Measurements from ENCODE around the gene FXYD1. TPM values are rescaled to one million over a fixed set of nuclear protein-coding genes. Genes with fewer than 3 reads are reported as not detected.
A peak's percentile ranks its signal among the peaks of the same experiment; 100 is the strongest.

Gene FXYD1
- total RNA-seq, 2 experiments from 2014 or later: 2.3 to 2.8 TPM

DNA sequence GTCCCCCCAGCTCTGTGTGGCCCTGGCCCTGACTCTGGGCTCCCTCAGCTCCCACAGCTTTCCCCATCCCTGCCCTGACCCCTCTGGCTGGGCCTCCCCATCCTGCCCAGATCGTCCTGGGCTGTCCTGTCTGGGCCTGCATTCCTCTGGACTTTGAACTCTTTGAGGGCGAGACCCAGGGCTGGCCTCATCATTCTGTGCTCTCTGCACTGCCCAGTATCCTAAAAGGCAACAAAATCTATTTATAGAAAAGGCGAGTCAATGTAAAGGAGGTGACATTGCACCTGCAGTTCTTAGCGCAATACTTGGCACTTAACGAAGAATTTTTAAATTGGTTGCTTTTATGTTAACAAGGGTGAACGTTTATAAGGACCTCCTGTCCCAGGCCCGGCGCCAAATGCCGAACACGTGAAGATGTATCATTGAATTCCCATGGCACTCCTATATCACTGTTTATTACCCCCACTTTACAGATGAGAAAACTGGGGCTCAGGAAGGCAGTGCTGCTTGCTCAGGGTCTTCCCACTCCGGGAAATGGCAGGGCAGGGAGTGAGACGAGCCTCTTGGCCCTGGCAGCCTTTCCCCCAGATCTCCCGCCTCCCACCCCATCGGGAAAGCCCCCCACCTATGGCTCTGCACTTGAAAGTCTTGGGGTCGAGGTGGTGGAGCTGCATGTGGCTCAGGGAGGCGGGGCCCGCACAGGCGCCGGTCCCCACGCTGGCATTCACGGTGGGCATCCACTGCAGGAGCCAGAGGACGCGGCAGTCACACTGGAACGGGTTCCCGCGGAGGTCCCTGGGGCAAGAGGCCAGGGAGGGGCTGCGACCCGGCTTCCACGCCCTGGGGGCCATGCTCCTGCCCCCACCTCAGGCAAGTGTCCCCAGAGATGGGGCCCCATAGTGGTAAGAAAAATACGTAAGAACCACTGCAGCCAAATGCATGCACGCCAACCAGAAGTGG, 7.6 kb upstream of the FXYD1 start:
- no peaks in the 10 kb centered on the region for H3K27me3 Mint-ChIP-seq
- H3K36me3 Mint-ChIP-seq: no peaks in the 10 kb centered on the region
- intact Hi-C loops (cut with micrococcal nuclease): no loop called here
- no peak overlapping the region for H3K27ac Mint-ChIP-seq
- H3K9me3 Mint-ChIP-seq: no peaks in the 10 kb centered on the region
- peaks cover 3% of the 10 kb centered on the region for H3K4me1 Mint-ChIP-seq (ENCODE audit: low read depth)
- POLR2A ChIA-PET: no interaction called here
- H3K4me3 Mint-ChIP-seq: no peak overlapping the region
- no peak for DNase-seq
- CTCF ChIA-PET: interaction anchor here (0.8 kb wide), 1 partner anchor 10 kb away, joined by 3 read pairs; no protein-coding TSS in a partner anchor

DNA sequence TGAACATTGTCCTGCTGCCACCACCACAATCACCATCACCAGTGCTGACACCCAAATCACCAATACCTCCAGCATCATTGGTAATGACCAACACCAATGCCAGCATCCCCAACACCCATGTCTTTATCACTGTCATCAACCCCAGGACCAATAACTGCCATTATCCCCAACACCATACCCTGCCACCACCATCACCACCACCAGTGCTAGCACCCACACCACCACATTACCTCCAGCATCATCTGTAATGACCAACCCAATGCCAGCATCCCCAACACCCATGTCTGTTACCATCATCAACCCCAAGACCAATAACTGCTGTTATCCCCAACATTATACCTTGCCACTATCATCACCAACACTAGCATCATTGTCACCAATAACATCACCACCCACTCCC, 6.4 kb upstream of the FXYD1 start:
- Mint-ChIP-seq H3K27ac (no peak overlapping the region), H3K27me3 (no peaks in the 10 kb centered on the region), H3K4me3 (no peak overlapping the region), H3K36me3 (no peaks in the 10 kb centered on the region), H3K9me3 (no peaks in the 10 kb centered on the region), H3K4me1 (ENCODE audit: low read depth) (peaks cover 3% of the 10 kb centered on the region)
- DNase-seq: no peak
- intact Hi-C loops (cut with micrococcal nuclease): no loop called here
- CTCF ChIA-PET: no interaction called here
- POLR2A ChIA-PET: no interaction called here

DNA sequence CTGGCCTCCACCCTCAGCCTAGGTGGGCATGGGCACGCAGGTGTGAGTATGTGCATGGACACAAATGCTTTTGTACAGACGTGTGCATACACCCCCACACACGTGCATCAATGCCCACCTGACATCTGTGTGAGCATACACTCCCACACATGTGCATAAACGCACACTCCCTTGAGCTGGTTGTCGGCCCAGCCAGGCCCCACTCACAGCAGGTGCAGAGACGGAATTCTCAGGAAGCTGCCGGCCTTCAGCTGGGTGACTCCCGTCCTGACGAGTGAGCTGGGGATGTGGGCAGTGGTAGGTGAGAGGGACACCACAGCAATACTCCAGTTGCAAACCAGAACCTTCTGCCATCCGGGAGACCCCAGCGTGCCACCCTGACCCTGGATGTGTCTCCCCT, 4.8 kb upstream of the FXYD1 start:
- Mint-ChIP-seq H3K4me3 (no peak overlapping the region), H3K4me1 (ENCODE audit: low read depth) (peaks cover 3% of the 10 kb centered on the region), H3K27me3 (no peaks in the 10 kb centered on the region), H3K27ac (no peak overlapping the region), H3K9me3 (no peaks in the 10 kb centered on the region), H3K36me3 (no peaks in the 10 kb centered on the region)
- intact Hi-C loops (cut with micrococcal nuclease): no loop called here
- ChIA-PET POLR2A (no interaction called here), CTCF (interaction anchor here (3.2 to 5.5 kb wide), 3 partner anchors 8 to 66 kb away, joined by 16 to 59 read pairs (median 29); no protein-coding TSS in a partner anchor)
- DNase-seq: no peak

DNA sequence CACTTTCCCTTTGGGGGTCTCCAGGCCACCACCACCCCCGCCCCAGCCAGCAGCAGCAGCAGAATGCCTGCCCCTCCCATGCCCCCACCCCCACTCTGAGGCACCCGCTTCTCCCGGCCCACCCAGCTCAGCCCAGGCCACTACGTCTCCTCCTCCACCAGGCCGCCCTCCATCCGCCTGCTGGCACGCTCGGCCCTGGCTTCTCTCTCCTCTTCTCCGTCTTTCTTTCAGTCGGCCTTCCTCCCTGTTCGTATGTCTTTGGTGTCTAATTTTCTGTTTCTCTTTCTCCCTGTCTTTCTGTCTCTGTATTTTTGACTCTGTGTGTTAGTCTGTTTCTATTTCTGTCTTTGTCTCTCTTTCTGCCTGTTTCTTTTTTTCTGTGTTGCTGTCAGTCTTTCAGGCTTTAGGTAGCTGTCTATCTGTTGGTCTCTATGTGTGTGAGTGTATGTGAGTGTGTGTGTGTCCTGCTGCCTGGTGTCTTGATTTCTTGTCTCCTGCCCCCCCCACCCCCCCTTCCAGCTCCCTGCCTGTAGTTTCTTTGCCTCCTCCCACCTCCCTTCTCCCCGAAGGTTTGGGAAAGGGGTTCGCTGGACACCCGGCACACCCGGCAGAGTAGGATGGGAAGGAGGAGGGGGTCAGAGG, 3.9 kb upstream of the FXYD1 start, which contains the start of gene LGI4:
Gene LGI4, minus strand, starts transcription at position 459 of the 642 bp plus-strand sequence. Its CDS starts 379 bp downstream, at position 80.
- Mint-ChIP-seq H3K36me3 (no peaks in the 10 kb centered on the region), H3K4me1 (ENCODE audit: low read depth) (peaks cover 3% of the 10 kb centered on the region)
- CTCF ChIA-PET: interaction anchor here (0.9 to 5.5 kb wide), 12 partner anchors 9 to 117 kb away, joined by 3 to 59 read pairs (median 6); partner anchors contain the start of gene FXYD5

DNA sequence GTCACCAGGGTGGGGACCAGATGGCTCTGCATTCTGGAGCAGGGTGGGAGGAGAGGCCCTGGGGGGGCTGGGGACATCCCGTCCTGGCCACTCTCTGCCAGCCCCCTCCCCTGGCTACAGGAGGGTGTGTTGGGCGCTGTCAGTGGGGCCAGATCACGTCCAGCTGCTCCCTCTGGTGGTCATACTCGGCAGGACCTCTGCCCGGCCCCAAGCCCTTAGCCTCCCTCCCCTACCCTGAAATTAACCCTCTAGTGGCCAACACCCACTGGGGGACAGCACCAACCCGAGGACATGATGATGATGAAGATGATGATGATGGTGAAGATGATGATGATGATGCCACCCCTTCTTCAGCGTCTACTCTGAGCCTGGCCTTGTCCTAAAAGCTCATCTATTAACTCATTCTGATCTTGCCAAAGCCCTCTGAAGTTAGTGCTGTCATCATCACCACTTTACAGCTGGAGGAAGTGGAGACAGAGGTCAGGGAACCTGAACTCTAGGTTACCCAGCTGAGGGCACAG, 3.2 kb upstream of the FXYD1 start:
- no peaks in the 10 kb centered on the region for H3K36me3 Mint-ChIP-seq
- no peaks in the 10 kb centered on the region for H3K9me3 Mint-ChIP-seq
- no peaks in the 10 kb centered on the region for H3K27me3 Mint-ChIP-seq
- no peak overlapping the region for H3K4me3 Mint-ChIP-seq
- H3K27ac Mint-ChIP-seq: no peak overlapping the region
- DNase-seq: peak; percentile 82
- intact Hi-C loops (cut with micrococcal nuclease): loop anchor here (1.0 kb wide), 2 partner anchors 21 to 68 kb away; no protein-coding TSS in a partner anchor
- CTCF ChIA-PET: interaction anchor here (0.6 to 5.5 kb wide), 18 partner anchors 10 to 123 kb away, joined by 3 to 59 read pairs (median 4); partner anchors contain the start of gene FXYD5
- POLR2A ChIA-PET: no interaction called here
- H3K4me1 Mint-ChIP-seq (ENCODE audit: low read depth): peaks cover 3% of the 10 kb centered on the region

More for the DNA sequence above, 3.9 kb upstream of the FXYD1 start, which contains the start of gene LGI4:
- H3K27me3 Mint-ChIP-seq: no peaks in the 10 kb centered on the region
- no peak within 1 kb of the TSS for H3K4me3 Mint-ChIP-seq
- no peaks in the 10 kb centered on the region for H3K9me3 Mint-ChIP-seq
- no peak for DNase-seq
- no peak within 1 kb of the TSS for H3K27ac Mint-ChIP-seq
- intact Hi-C loops (cut with micrococcal nuclease): loop anchor here (1.0 kb wide), 2 partner anchors 20 to 67 kb away; no protein-coding TSS in a partner anchor
- POLR2A ChIA-PET: no interaction called here

DNA sequence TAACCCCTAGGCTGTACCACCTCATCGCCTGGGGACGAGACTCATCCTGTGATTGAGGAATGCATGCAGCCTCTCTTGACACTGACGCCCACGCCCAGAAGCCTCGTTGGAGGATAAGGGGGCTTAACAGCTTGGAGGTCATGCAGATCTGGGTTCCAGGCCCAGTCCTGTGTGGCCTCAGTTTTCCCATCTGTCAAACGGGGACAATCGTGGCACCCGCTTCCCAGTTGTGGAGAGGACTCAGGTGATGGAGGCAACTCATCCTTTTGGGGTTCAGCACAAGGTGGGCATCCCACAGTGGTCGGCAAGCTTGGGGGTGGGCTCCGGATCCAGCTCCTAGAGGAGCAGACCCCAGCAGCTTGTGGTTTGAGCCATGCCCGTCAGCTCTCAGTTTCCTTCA, 2.4 kb upstream of the FXYD1 start:
- POLR2A ChIA-PET: no interaction called here
- no peak overlapping the region for H3K27ac Mint-ChIP-seq

DNA sequence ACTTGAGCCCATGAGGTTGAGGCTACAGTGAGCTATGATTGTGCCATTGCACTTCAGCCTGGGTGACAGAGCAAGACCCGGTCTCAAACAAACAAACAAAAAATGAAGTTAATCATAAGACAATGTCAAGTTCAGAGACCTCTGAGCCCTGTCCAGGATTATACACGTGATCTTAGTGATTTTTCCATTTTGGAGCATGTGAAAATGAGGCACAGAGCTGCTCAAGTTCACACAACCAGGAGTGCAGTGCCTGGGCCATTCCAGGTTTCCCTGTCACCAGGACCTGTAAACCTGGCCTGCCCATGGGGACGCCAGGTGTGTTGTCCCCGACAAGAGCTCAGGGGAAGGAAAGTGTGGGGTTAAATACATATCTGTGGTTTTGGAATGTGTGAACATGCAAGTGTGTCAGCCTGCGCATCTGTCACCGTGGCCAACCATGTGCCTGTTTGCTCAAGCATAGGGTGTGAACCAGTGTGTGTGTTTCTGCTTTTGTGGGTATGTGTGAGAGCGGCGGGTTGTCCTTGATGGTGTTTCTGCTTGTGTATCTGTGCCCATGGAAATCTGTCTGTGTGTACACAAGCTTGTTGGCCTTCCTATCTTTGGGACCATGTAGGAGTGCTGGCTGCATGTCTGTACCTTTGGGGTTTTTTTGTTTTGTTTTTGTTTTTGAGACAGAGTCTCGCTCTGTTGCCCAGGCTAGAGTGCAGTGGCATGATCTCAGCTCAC, 1.5 kb upstream of the FXYD1 start:
- ChIA-PET POLR2A (no interaction called here), CTCF (interaction anchor here (0.5 to 5.5 kb wide), 8 partner anchors 11 to 209 kb away, joined by 3 to 59 read pairs (median 16); no protein-coding TSS in a partner anchor)
- H3K27ac Mint-ChIP-seq: no peak overlapping the region
- DNase-seq: no peak
- H3K27me3 Mint-ChIP-seq: no peaks in the 10 kb centered on the region
- no peaks in the 10 kb centered on the region for H3K36me3 Mint-ChIP-seq
- peaks cover 16% of the 10 kb centered on the region for H3K4me1 Mint-ChIP-seq (ENCODE audit: low read depth)
- no peak overlapping the region for H3K4me3 Mint-ChIP-seq
- intact Hi-C loops (cut with micrococcal nuclease): no loop called here
- H3K9me3 Mint-ChIP-seq: no peaks in the 10 kb centered on the region

More for the DNA sequence above, 2.4 kb upstream of the FXYD1 start:
- CTCF ChIA-PET: interaction anchor here (0.6 to 5.5 kb wide), 16 partner anchors 10 to 92 kb away, joined by 3 to 59 read pairs (median 5); partner anchors contain the start of gene FXYD5
- peaks cover 8% of the 10 kb centered on the region for H3K4me1 Mint-ChIP-seq (ENCODE audit: low read depth)
- H3K36me3 Mint-ChIP-seq: no peaks in the 10 kb centered on the region
- H3K4me3 Mint-ChIP-seq: no peak overlapping the region
- DNase-seq: no peak
- intact Hi-C loops (cut with micrococcal nuclease): no loop called here
- H3K9me3 Mint-ChIP-seq: no peaks in the 10 kb centered on the region
- H3K27me3 Mint-ChIP-seq: no peaks in the 10 kb centered on the region

DNA sequence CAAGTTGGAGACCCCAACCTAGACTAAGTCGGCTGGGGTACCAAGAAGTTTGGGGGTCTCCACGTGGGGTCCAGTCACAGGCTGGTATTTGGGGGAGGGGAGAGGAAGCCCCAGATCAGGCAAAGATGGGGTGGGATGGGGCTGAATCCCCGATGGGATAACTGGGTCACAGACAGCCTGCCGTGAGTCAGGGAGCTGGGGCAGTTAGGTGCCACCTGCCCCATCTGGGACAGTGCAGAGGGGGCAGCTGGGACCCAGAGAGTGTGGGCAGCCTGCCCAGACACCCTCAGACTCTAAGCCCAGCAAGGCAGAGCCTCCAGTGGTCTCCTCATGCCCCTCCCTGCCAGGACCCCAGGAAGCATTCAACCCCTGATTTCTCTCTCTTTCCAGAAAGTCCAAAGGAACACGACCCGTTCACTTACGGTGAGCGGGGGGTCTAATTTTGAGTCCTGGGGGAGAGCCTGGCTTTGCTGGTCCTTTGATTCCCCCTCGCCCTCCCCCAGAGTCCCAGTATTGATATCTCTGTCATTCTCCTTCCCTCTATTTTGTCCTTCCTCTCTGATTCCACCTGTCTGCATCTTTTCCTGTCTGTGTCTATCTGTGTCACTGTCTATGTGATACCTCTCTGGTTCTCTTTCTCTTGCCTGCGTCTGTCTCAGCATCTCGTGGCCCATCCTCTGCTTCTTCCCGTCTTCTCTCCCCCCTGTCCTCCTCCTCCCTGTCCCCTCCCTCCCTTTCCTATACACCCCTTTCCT, 1.8 kb downstream of the FXYD1 start:
- H3K4me1 Mint-ChIP-seq (ENCODE audit: low read depth): peaks cover 33% of the 10 kb centered on the region
- intact Hi-C loops (cut with micrococcal nuclease): loop anchor here (5.0 kb wide), 2 partner anchors 98 to 127 kb away; partner anchors contain the start of genes HPN and USF2
- H3K4me3 Mint-ChIP-seq: no peak overlapping the region
- H3K27me3 Mint-ChIP-seq: no peaks in the 10 kb centered on the region
- ChIA-PET POLR2A (interaction anchor here (1.1 to 2.5 kb wide), 2 partner anchors 14 to 74 kb away, joined by 4 to 20 read pairs; partner anchors contain the start of gene FXYD5), CTCF (interaction anchor here (0.6 to 6.3 kb wide), 13 partner anchors 13 to 207 kb away, joined by 3 to 81 read pairs (median 6); partner anchors contain the start of gene FXYD5)
- no peaks in the 10 kb centered on the region for H3K36me3 Mint-ChIP-seq
- no peak for DNase-seq
- no peaks in the 10 kb centered on the region for H3K9me3 Mint-ChIP-seq
- no peak overlapping the region for H3K27ac Mint-ChIP-seq

DNA sequence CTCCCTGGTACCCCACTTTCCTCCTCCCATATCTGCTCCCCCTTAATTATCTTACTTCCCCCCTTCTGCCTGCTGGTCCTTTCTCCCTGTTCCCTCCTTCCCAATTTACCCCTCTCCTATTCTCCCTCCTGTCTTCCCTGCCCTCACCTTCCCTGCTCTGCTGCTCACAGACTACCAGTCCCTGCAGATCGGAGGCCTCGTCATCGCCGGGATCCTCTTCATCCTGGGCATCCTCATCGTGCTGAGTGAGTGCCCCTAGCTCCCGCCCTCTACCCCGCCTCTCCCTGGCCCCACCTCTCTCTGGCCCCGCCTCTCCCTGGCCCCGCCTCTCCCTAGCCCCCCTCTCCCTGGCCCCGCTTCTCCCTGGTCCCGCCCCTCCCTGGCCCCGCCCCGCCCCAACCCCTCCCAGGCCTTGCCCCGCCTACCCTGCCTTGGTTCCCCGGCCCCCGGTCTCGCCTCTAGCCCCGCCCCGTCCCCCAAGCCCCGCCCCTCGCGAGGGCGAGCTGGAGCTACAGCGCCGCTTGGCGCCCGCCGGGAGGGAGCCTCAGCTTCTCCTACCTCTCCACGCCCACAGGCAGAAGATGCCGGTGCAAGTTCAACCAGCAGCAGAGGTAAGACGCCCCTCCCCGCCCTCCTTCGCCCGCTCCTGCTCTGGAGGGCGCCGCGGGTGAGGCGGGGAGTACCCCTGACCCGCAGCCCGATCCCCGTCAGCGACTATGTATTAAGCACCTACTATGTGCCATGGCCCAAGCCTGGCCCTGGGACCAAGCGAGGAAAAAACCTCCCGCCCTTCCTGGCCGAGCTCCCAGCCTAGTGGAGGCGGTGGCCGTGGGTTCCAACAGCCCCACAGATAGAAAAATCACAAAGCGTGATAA, 2.6 kb downstream of the FXYD1 start:
- no peaks in the 10 kb centered on the region for H3K36me3 Mint-ChIP-seq
- peak; percentile 99 for DNase-seq
- CTCF ChIA-PET: interaction anchor here (0.6 to 6.3 kb wide), 35 partner anchors 9 to 407 kb away, joined by 3 to 81 read pairs (median 4); partner anchors contain the start of genes FXYD5 and USF2
- H3K9me3 Mint-ChIP-seq: no peaks in the 10 kb centered on the region
- no peaks in the 10 kb centered on the region for H3K27me3 Mint-ChIP-seq
- POLR2A ChIA-PET: interaction anchor here (0.8 to 2.5 kb wide), 4 partner anchors 13 to 75 kb away, joined by 3 to 20 read pairs (median 4); partner anchors contain the start of gene FXYD5
- H3K4me3 Mint-ChIP-seq: peak overlapping the region; percentile 71
- H3K27ac Mint-ChIP-seq: no peak overlapping the region
- peaks cover 30% of the 10 kb centered on the region for H3K4me1 Mint-ChIP-seq (ENCODE audit: low read depth)
- intact Hi-C loops (cut with micrococcal nuclease): loop anchor here (5.0 kb wide), 2 partner anchors 99 to 126 kb away; partner anchors contain the start of genes HPN and USF2

All from activated CD4-positive, alpha-beta memory T cell treated with anti-CD3 and anti-CD28 coated beads for 36 hours (primary cell).